PFSK-1 (cell line): ENCODE data around the gene CTNND2.

Experiments
- FOXP2 ChIP-seq: optimal IDR thresholded peaks from 2 replicates; pipeline ENCODE3; 2011; ENCODE audit warnings: borderline replicate concordance, control low read depth, inconsistent platforms; ENCODE audit not compliant: insufficient read depth; ENCODE audit errors: extremely low read length, extremely low read depth
- POLR2AphosphoS5 ChIP-seq: IDR thresholded peaks from 2 replicates; pipeline ENCODE4 v1.6.1; 2012; ENCODE audit warnings: low read depth, mild to moderate bottlenecking, control low read depth, low read length, moderate library complexity

- TF ChIP-seq POLR2AphosphoS5 (no peak), FOXP2 (no peak)
Measured at GRCh38 chr5:11851965-11852716, 52.1 kb downstream of the CTNND2 start.
